PC-3 (cell line): ENCODE results near the gene TMEM267. TPM values are rescaled to one million over a fixed set of nuclear protein-coding genes. Genes with fewer than 3 reads are reported as not detected.

Experiments used
- ATAC-seq: fragments of 200-7000 bp; cut with Tn5 transposase; 2 replicates; pipeline ENCODE4 v1.9.1; 2020; ENCODE audit warnings: mild to moderate bottlenecking, moderate library complexity
- BruUV-seq: library from RNA; stranded (reverse); fragments of 400-500 nt; replicated peaks from 2 replicates; lab custom pipeline; 2021; lab: Mats Ljungman, UMichigan
- CTCF ChIA-PET: fragments of 300-600 bp; sonication (Branson Sonifier 250); formaldehyde crosslinking; loops from one replicate; lab custom pipeline; 2022; ENCODE audit warnings: antibody characterized with exemption; lab: Charles Lee
- POLR2A ChIA-PET: fragments of 300-600 bp; sonication (Branson Sonifier 250); formaldehyde crosslinking; loops from one replicate; lab custom pipeline; 2022; ENCODE audit warnings: antibody characterized with exemption; ENCODE audit not compliant: unreplicated experiment; lab: Charles Lee
- DNase-seq: peaks from one replicate; pipeline ENCODE4 v3.0.0-alpha.2; 2015
- H2AFZ ChIP-seq: fragments of 300-600 bp; sonication (generic); 2 replicates; pipeline ENCODE4 v1.6.0; 2016; ENCODE audit warnings: antibody characterized with exemption, low read length
- H3F3A ChIP-seq: fragments of 300-600 bp; sonication (generic); one replicate; pipeline ENCODE4 v1.6.0; 2017; ENCODE audit warnings: antibody characterized with exemption, low read length, control low read depth, mild to moderate bottlenecking; ENCODE audit not compliant: unreplicated experiment
- H3K27ac ChIP-seq: fragments of 300-600 bp; sonication (generic); 2 replicates; pipeline ENCODE4 v1.5.1; 2016; ENCODE audit warnings: mild to moderate bottlenecking, low read length
- H3K27me3 ChIP-seq: fragments of 300-600 bp; sonication (generic); 2 replicates; pipeline ENCODE4 v1.6.1; 2016; ENCODE audit warnings: low read length, mixed read lengths
- H3K36me3 ChIP-seq: fragments of 300-600 bp; sonication (generic); 2 replicates; pipeline ENCODE4 v1.6.1; 2016; ENCODE audit warnings: low read depth, mixed run types, low read length, mixed read lengths
- H3K4me1 ChIP-seq: fragments of 300-600 bp; sonication (generic); 2 replicates; pipeline ENCODE4 v1.5.1; 2016; ENCODE audit warnings: low read length; ENCODE audit not compliant: insufficient read depth
- H3K4me2 ChIP-seq: fragments of 300-600 bp; sonication (generic); 2 replicates; pipeline ENCODE4 v1.6.0; 2016; ENCODE audit warnings: low read length
- H3K4me3 ChIP-seq: fragments of 300-600 bp; sonication (generic); 2 replicates; pipeline ENCODE4 v1.5.1; 2016; ENCODE audit warnings: mild to moderate bottlenecking, low read length, mixed read lengths
- H3K79me2 ChIP-seq: fragments of 300-600 bp; sonication (generic); 2 replicates; pipeline ENCODE4 v1.6.1; 2017; ENCODE audit warnings: low read length, mixed read lengths
- H3K9ac ChIP-seq: fragments of 300-600 bp; sonication (generic); 2 replicates; pipeline ENCODE4 v1.6.0; 2016; ENCODE audit warnings: mild to moderate bottlenecking, low read length
- H3K9me2 ChIP-seq: fragments of 300-600 bp; sonication (generic); replicated peaks from 2 replicates; pipeline ENCODE4 v1.6.1; 2016; ENCODE audit warnings: mixed run types, low read length, mixed read lengths
- H3K9me3 ChIP-seq: fragments of 300-600 bp; sonication (generic); 2 replicates; pipeline ENCODE4 v1.6.1; 2016; ENCODE audit warnings: low read length, mixed read lengths
- H4K20me1 ChIP-seq: fragments of 300-600 bp; sonication (generic); 2 replicates; pipeline ENCODE4 v1.6.1; 2016; ENCODE audit warnings: low read length, mixed read lengths
- EZH2 ChIP-seq: fragments of 300-600 bp; sonication (generic); IDR thresholded peaks from one replicate; pipeline ENCODE4 v1.6.1; 2017; ENCODE audit warnings: antibody characterized with exemption, mild to moderate bottlenecking, low read length; ENCODE audit not compliant: unreplicated experiment
- EZH2phosphoT487 ChIP-seq: fragments of 300-600 bp; sonication (generic); IDR thresholded peaks from 2 replicates; pipeline ENCODE4 v1.6.1; 2018; ENCODE audit warnings: mild to moderate bottlenecking, antibody characterized with exemption, low read length, borderline replicate concordance
- intact Hi-C: fragments of 100-400 bp; cut with micrococcal nuclease; formaldehyde crosslinking; loops from 2 replicates; pipeline ENCODE4 v1.9.0; 2023
- total RNA-seq: library from RNA; depleted of rRNA; stranded (reverse); fragments of >200 nt; gene quantifications from 2 replicates; pipeline ENCODE4 v1.2.3, GENCODE V29; 2014
- TF ChIP-seq, protein P1 (sequence below): fragments of 300-600 bp; sonication (generic); conservative IDR thresholded peaks from 2 replicates; pipeline ENCODE4 v1.5.1; 2017; ENCODE audit warnings: antibody characterized with exemption, low read depth, mild to moderate bottlenecking, low read length

The TMEM267 gene
- total RNA-seq, 1 experiment from 2014 or later, result 10.0 TPM

DNA sequence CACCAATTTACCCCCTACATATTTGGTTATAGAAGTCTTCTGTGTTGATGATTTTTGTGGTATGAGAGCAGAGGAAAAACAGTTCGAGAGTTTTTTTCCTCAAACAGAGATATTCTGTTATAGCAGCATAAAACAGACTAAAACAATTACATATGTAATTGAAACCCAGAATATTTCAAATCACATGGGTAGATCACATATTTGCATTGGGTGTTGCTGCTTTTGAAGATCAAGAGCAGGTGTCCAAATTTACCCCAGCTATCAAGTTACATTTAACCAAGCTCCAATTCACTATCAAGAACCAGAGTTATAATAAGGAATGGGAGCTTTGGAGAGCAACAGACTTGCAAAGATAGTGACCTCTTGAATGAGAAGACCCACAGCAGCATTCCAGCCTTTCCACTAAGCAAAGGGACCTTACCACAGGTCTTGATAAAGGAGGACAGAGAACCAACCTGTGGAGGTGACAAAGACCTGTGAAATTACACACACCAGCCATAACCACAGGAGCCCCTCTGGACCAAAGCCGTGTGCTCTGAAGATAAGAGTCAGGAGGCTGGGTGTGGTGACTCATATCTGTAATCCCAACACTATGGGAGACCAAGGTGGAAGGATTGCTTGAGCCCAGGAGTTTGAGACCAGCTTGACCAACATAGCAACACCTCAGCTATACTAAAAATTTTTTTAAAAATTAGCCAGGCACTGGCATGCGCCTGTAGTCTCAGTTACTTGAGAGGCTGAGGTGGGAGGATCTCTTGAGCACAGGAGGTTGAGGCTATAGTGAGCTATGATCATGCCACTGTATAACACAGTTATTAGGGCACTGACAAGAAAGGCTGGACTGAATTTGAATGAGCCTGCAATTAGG is 67.5 kb downstream of the TMEM267 start:
- intact Hi-C loops, result no loop called here
- H3K9me2 ChIP-seq, result no peaks in the 10 kb centered on the region
- no peak overlapping the region for H3K27ac ChIP-seq
- TF ChIP-seq EZH2phosphoT487, result no peak
- TF ChIP-seq, protein P1, sequence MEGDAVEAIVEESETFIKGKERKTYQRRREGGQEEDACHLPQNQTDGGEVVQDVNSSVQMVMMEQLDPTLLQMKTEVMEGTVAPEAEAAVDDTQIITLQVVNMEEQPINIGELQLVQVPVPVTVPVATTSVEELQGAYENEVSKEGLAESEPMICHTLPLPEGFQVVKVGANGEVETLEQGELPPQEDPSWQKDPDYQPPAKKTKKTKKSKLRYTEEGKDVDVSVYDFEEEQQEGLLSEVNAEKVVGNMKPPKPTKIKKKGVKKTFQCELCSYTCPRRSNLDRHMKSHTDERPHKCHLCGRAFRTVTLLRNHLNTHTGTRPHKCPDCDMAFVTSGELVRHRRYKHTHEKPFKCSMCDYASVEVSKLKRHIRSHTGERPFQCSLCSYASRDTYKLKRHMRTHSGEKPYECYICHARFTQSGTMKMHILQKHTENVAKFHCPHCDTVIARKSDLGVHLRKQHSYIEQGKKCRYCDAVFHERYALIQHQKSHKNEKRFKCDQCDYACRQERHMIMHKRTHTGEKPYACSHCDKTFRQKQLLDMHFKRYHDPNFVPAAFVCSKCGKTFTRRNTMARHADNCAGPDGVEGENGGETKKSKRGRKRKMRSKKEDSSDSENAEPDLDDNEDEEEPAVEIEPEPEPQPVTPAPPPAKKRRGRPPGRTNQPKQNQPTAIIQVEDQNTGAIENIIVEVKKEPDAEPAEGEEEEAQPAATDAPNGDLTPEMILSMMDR, result no peak
- TF ChIP-seq EZH2, result no peak
- H3F3A ChIP-seq, result no peaks in the 10 kb centered on the region
- H3K4me1 ChIP-seq, result no peaks in the 10 kb centered on the region
- no peak for ATAC-seq
- H3K4me2 ChIP-seq, result no peak overlapping the region
- H4K20me1 ChIP-seq, result no peaks in the 10 kb centered on the region
- POLR2A ChIA-PET, result no interaction called here
- no peak overlapping the region for H3K4me3 ChIP-seq
- H3K36me3 ChIP-seq, result no peaks in the 10 kb centered on the region
- H3K27me3 ChIP-seq, result no peaks in the 10 kb centered on the region
- H3K9me3 ChIP-seq, result no peaks in the 10 kb centered on the region
- H3K9ac ChIP-seq, result no peak overlapping the region
- H3K79me2 ChIP-seq, result no peaks in the 10 kb centered on the region
- no peak overlapping the region for H2AFZ ChIP-seq
- CTCF ChIA-PET, result no interaction called here
- no peak for DNase-seq
- BruUV-seq, result no TSS peak

DNA sequence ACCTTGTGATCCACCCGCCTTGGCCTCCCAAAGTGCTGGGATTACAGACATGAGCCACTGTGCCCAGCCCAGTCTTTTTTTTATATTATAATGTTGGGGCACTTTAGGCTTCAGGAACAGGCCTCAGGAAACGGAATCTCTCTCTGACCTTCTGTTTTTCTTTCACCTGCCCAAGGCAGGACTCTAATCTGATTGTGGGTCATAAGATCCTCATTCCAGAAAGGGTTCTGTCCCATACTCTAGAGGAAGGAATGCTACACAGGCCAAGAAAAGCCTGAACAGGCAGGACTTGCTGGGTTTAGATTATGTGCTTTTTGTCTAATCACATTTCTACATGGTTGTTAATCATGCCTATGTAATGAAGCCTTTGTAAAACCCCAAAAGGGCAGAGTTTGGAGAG is 69.7 kb downstream of the TMEM267 start:
- POLR2A ChIA-PET, result no interaction called here
- Histone ChIP-seq H3K4me1 (no peaks in the 10 kb centered on the region), H3K9me2 (no peaks in the 10 kb centered on the region), H3K36me3 (no peaks in the 10 kb centered on the region), H3K79me2 (no peaks in the 10 kb centered on the region), H3K9ac (no peak overlapping the region), H3K9me3 (no peaks in the 10 kb centered on the region), H3K4me2 (no peak overlapping the region), H2AFZ (no peak overlapping the region), H3K4me3 (no peak overlapping the region), H3F3A (no peaks in the 10 kb centered on the region), H4K20me1 (no peaks in the 10 kb centered on the region), H3K27me3 (no peaks in the 10 kb centered on the region), H3K27ac (no peak overlapping the region)
- ATAC-seq (no peak), DNase-seq (no peak)
- intact Hi-C loops, result no loop called here
- BruUV-seq, result no TSS peak
- TF ChIP-seq, protein P1, result no peak
- no peak for TF ChIP-seq EZH2
- TF ChIP-seq EZH2phosphoT487, result no peak
- CTCF ChIA-PET, result no interaction called here

DNA sequence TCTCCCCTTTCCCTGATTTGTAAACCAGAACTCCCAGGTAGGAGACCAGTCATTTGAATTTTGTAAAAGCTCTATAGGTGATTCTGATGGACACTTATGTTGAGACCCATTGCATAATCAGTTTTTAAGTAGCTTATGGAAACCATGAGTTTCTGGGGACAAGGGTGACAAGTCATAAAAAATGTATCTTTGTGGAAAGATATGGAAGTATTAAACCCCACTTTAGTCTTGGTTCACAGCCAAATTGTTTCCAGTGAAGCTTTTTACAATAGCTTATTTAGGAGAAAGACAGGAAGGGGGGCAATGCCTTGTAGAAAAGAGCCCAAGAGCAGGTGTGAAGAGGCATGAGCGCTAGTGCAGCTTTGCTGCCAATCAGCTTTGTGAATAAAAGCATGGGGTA is 71.0 kb downstream of the TMEM267 start:
- no peaks in the 10 kb centered on the region for H3K9me2 ChIP-seq
- BruUV-seq, result no TSS peak
- H3K4me1 ChIP-seq, result no peaks in the 10 kb centered on the region
- no peak overlapping the region for H3K27ac ChIP-seq
- no peaks in the 10 kb centered on the region for H3K9me3 ChIP-seq
- CTCF ChIA-PET, result no interaction called here
- ATAC-seq (no peak), DNase-seq (no peak)
- no peaks in the 10 kb centered on the region for H3K79me2 ChIP-seq
- TF ChIP-seq EZH2, result no peak
- TF ChIP-seq, protein P1, result no peak
- no peak for TF ChIP-seq EZH2phosphoT487
- H3K36me3 ChIP-seq, result no peaks in the 10 kb centered on the region
- H4K20me1 ChIP-seq, result no peaks in the 10 kb centered on the region
- no peak overlapping the region for H2AFZ ChIP-seq
- POLR2A ChIA-PET, result no interaction called here
- H3K4me3 ChIP-seq, result no peak overlapping the region
- H3K9ac ChIP-seq, result no peak overlapping the region
- no peaks in the 10 kb centered on the region for H3F3A ChIP-seq
- H3K27me3 ChIP-seq, result no peaks in the 10 kb centered on the region
- intact Hi-C loops, result no loop called here
- H3K4me2 ChIP-seq, result no peak overlapping the region
